ENCODE data around the gene PADI4. TPM values are rescaled to one million over a fixed set of nuclear protein-coding genes. Genes with fewer than 3 reads are reported as not detected.

PADI4 gene
- total RNA-seq, 1 donor from 2014 or later = not detected

GRCh38 chr1:17282836-17283235 lies 25.2 kb upstream of the PADI4 start:
- Histone ChIP-seq H3K4me1 (no peaks in the 10 kb centered on the region), H3K27me3 (no peaks in the 10 kb centered on the region), H3K4me3 (no peak overlapping the region), H3K27ac (no peak overlapping the region), H3K9me3 (no peaks in the 10 kb centered on the region), H3K36me3 (no peaks in the 10 kb centered on the region)
- TF ChIP-seq CTCF (IDR thresholded peaks at IDR 0.05) = no peak
- intact Hi-C loops (cut with DNase I) = no loop called here
- DNase-seq (ENCODE audit: low spot score in 2 of 2) = no peak

- Histone ChIP-seq H3K9me3 (no peaks in the 10 kb centered on the region), H3K27me3 (no peaks in the 10 kb centered on the region), H3K4me3 (no peak overlapping the region), H3K4me1 (no peaks in the 10 kb centered on the region), H3K27ac (no peak overlapping the region), H3K36me3 (no peaks in the 10 kb centered on the region)
- intact Hi-C loops (cut with DNase I) = no loop called here
- no peak for TF ChIP-seq CTCF (IDR thresholded peaks at IDR 0.05)
- no peak for DNase-seq (ENCODE audit: low spot score in 2 of 2)
Measured at GRCh38 chr1:17286646-17287045, 21.4 kb upstream of the PADI4 start.

GRCh38 chr1:17287130-17287776 lies 20.7 kb upstream of the PADI4 start:
- TF ChIP-seq CTCF (IDR thresholded peaks at IDR 0.05) = no peak

GRCh38 chr1:17289721-17290120 lies 18.3 kb upstream of the PADI4 start:
- Histone ChIP-seq H3K9me3 (no peaks in the 10 kb centered on the region), H3K27me3 (no peaks in the 10 kb centered on the region), H3K4me3 (no peak overlapping the region), H3K27ac (no peak overlapping the region), H3K4me1 (no peaks in the 10 kb centered on the region), H3K36me3 (no peaks in the 10 kb centered on the region)
- intact Hi-C loops (cut with DNase I) = no loop called here
- no peak for TF ChIP-seq CTCF (IDR thresholded peaks at IDR 0.05)
- no peak for DNase-seq (ENCODE audit: low spot score in 2 of 2)

More at GRCh38 chr1:17287130-17287776, 20.7 kb upstream of the PADI4 start:
- Histone ChIP-seq H3K4me1 (no peaks in the 10 kb centered on the region), H3K27ac (no peak overlapping the region), H3K27me3 (no peaks in the 10 kb centered on the region), H3K36me3 (no peaks in the 10 kb centered on the region), H3K4me3 (no peak overlapping the region), H3K9me3 (no peaks in the 10 kb centered on the region)
- intact Hi-C loops (cut with DNase I) = no loop called here
- DNase-seq (ENCODE audit: low spot score in 2 of 2) = no peak

GRCh38 chr1:17290553-17290952 lies 17.4 kb upstream of the PADI4 start:
- Histone ChIP-seq H3K9me3 (no peaks in the 10 kb centered on the region), H3K27ac (no peak overlapping the region), H3K27me3 (no peaks in the 10 kb centered on the region), H3K4me1 (no peaks in the 10 kb centered on the region), H3K36me3 (no peaks in the 10 kb centered on the region), H3K4me3 (no peak overlapping the region)
- no peak for DNase-seq (ENCODE audit: low spot score in 2 of 2)
- TF ChIP-seq CTCF (IDR thresholded peaks at IDR 0.05) = no peak
- intact Hi-C loops (cut with DNase I) = no loop called here
